K562 (cell line): Measurements from ENCODE around the gene SERTAD1. TPM values are rescaled to one million over a fixed set of nuclear protein-coding genes. Genes with fewer than 3 reads are reported as not detected.

ENCODE experiments used
- CHD7 ChIP-seq: fragments of 200-600 bp; sonication (generic); IDR thresholded peaks from one replicate; pipeline ENCODE4 v1.6.1; 2012; ENCODE audit warnings: mild to moderate bottlenecking, low read depth, low read length, inconsistent platforms
- MTA3 ChIP-seq: fragments of 450-650 bp; formaldehyde crosslinking; IDR thresholded peaks from 2 replicates; pipeline ENCODE4 v1.6.1; 2017; ENCODE audit warnings: mild to moderate bottlenecking, borderline replicate concordance
- NFE2L1 ChIP-seq: fragments of 450-650 bp; IDR thresholded peaks from 2 replicates; pipeline ENCODE4 v1.6.1; 2016; ENCODE audit warnings: missing genetic modification characterization, low read depth, mild to moderate bottlenecking, missing compliant biosample characterization, moderate library complexity, borderline replicate concordance
- RFX7 ChIP-seq: fragments of 250-450 bp; sonication (Bioruptor Pico); IDR thresholded peaks from 2 replicates; pipeline ENCODE4 v1.5.1; 2021; ENCODE audit warnings: mild to moderate bottlenecking
- SIN3B ChIP-seq: fragments of 450-650 bp; IDR thresholded peaks from 2 replicates; pipeline ENCODE4 v1.6.1; 2017; ENCODE audit warnings: low read depth, mild to moderate bottlenecking, moderate library complexity
- polyA plus RNA-seq, 8 experiments: library from polyadenylated mRNA; depleted of rRNA in 4 of 8; stranded (reverse) in 5 of 8; unstranded in 3 of 8; fragments of >200 nt; fragmentation: Nextera tagmentation in 2 of 8; fragmentation: Illumina TruSeq in 1 of 8; extraction: Ambion mirVana in 2 of 8; extraction: Trizol in 1 of 8; gene quantifications; 2 replicates each; pipeline versions ENCODE4 v1.2.1 to v1.2.3, GENCODE V29; 2011 to 2014; ENCODE audit warnings: inconsistent platforms in 1 of 8, missing spikeins in 1 of 8
- total RNA-seq, 7 experiments: library from RNA; depleted of rRNA in 6 of 7; stranded (reverse); fragments of >200 nt in 6 of 7; fragmentation: Illumina TruSeq in 2 of 7; extraction: Trizol in 2 of 7; gene quantifications; 2 replicates each; pipeline versions ENCODE4 v1.2.1 to v1.2.3, GENCODE V29; 2011 to 2021; ENCODE audit warnings: low replicate concordance in 1 of 7
- TF ChIP-seq, protein P1 (sequence below): fragments of 200-800 bp; sonication (Bioruptor generic); IDR thresholded peaks from 2 replicates; pipeline ENCODE4 v1.6.1; 2016; ENCODE audit warnings: missing genetic modification characterization, missing compliant biosample characterization
- TF ChIP-seq, protein P2 (sequence below), 2 experiments: IDR thresholded peaks; 2 replicates each; pipeline ENCODE4 v1.6.1; 2011; ENCODE audit warnings: borderline replicate concordance in 1 of 2, control low read depth in 1 of 2, low read depth in 1 of 2, low read length in 1 of 2, mild to moderate bottlenecking in 1 of 2, mixed read lengths in 1 of 2, moderate library complexity in 1 of 2; ENCODE audit not compliant: insufficient read depth in 1 of 2, insufficient read length in 1 of 2, poor library complexity in 1 of 2, severe bottlenecking in 1 of 2; ENCODE audit errors: extremely low read depth in 1 of 2

The SERTAD1 gene
- total and polyA plus RNA-seq, 9 of the 15 experiments (the other 6 are each of a cell fraction or from before 2014, with no cell fraction given): 0.15 to 8.7 (median 4.9) TPM

GRCh38 chr19:40425450-40426287, at the start of gene SERTAD1 (continued):
- TF ChIP-seq, protein P1, sequence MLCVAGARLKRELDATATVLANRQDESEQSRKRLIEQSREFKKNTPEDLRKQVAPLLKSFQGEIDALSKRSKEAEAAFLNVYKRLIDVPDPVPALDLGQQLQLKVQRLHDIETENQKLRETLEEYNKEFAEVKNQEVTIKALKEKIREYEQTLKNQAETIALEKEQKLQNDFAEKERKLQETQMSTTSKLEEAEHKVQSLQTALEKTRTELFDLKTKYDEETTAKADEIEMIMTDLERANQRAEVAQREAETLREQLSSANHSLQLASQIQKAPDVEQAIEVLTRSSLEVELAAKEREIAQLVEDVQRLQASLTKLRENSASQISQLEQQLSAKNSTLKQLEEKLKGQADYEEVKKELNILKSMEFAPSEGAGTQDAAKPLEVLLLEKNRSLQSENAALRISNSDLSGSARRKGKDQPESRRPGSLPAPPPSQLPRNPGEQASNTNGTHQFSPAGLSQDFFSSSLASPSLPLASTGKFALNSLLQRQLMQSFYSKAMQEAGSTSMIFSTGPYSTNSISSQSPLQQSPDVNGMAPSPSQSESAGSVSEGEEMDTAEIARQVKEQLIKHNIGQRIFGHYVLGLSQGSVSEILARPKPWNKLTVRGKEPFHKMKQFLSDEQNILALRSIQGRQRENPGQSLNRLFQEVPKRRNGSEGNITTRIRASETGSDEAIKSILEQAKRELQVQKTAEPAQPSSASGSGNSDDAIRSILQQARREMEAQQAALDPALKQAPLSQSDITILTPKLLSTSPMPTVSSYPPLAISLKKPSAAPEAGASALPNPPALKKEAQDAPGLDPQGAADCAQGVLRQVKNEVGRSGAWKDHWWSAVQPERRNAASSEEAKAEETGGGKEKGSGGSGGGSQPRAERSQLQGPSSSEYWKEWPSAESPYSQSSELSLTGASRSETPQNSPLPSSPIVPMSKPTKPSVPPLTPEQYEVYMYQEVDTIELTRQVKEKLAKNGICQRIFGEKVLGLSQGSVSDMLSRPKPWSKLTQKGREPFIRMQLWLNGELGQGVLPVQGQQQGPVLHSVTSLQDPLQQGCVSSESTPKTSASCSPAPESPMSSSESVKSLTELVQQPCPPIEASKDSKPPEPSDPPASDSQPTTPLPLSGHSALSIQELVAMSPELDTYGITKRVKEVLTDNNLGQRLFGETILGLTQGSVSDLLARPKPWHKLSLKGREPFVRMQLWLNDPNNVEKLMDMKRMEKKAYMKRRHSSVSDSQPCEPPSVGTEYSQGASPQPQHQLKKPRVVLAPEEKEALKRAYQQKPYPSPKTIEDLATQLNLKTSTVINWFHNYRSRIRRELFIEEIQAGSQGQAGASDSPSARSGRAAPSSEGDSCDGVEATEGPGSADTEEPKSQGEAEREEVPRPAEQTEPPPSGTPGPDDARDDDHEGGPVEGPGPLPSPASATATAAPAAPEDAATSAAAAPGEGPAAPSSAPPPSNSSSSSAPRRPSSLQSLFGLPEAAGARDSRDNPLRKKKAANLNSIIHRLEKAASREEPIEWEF (CRISPR knock-in tag): no peak
- TF ChIP-seq NFE2L1 (no peak), SIN3B (peak; percentile 45; the same call in 1 of the 2 replicates), MTA3 (peak; percentile 71), CHD7 (no peak), RFX7 (CRISPR knock-in tag) (no peak)
- TF ChIP-seq, protein P2, sequence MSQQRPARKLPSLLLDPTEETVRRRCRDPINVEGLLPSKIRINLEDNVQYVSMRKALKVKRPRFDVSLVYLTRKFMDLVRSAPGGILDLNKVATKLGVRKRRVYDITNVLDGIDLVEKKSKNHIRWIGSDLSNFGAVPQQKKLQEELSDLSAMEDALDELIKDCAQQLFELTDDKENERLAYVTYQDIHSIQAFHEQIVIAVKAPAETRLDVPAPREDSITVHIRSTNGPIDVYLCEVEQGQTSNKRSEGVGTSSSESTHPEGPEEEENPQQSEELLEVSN (IDR thresholded peaks at IDR 0.05; ENCODE audit: borderline replicate concordance in 1 of 2, extremely low read depth in 1 of 2, insufficient read depth in 1 of 2, insufficient read length in 1 of 2, low read depth in 1 of 2, low read length in 1 of 2, poor library complexity in 1 of 2, severe bottlenecking in 1 of 2): peak in 1 of 2 experiments; percentile 56
